ENCODE results near the gene PTN.

DNA sequence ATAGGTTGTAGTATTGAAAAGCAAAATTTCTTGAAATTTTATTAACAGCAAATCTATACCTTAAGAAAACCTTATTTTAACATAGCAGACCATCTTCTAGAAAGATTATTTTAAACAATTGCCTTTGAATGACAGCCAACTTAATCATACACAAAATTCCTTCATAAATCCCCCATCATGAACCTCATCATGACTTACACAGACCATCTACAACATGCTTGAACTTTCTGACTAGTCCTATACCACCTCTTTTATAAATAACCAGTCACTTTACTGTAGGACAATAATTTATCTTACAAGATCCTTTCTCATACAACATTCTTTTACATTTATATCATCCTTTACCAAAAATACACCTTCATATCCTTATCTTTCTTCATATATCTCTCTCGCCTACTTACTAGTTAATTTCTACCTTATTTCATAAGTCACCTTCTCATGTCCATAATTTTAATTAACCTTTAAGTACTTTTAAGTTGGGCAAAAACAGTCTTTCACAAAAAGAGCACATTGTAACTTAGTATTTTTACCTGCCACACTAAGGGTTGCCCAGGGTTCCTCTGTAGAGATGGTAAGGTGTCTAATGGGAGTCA is 16.6 kb upstream of the PTN start:
- TF ChIP-seq EZH2 (IDR thresholded peaks at IDR 0.05; ENCODE audit: low read length, missing control alignments) (no peak), CTCF (conservative IDR thresholded peaks at IDR 0.05 in 1 of 2, IDR thresholded peaks at IDR 0.05 in 1 of 2; ENCODE audit: low read depth in 1 of 2, low read length in 2 of 2) (no peak)
